ENCODE results near the gene ENPP3.

DNA sequence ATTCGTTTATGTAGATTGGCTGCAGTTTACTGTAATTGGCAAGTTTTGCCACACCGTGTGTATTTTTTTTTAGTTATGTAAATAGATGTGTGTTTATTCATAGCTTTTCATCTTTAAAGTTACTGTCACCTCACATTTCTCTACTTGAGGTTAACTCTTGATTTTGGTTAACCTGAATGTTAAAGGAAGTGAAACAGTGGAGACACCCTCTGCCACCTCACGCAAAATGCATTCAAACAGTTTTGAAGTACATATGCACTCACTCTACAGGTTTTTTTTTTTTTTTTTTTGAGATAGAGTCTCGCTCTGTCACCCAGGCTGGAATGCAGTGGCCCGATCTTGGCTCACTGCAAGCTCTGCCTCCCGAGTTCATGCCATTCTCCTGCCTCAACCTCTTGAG, 46.4 kb downstream of the ENPP3 start:
- no peak for TF ChIP-seq POLR2A (IDR thresholded peaks at IDR 0.05; ENCODE audit: low read length)
- TF ChIP-seq GATA1 (IDR thresholded peaks at IDR 0.05; ENCODE audit: low read depth, low read length): no peak
